HCT116 (cell line): Measurements from ENCODE around the gene CEND1. TPM values are rescaled to one million over a fixed set of nuclear protein-coding genes. Genes with fewer than 3 reads are reported as not detected.

Experiments
- ATAC-seq: fragments of 200-7000 bp; cut with Tn5 transposase; 2 replicates; pipeline ENCODE4 v1.9.1; 2020; ENCODE audit warnings: mild to moderate bottlenecking, moderate library complexity
- BruUV-seq: library from RNA; stranded (reverse); fragments of 400-500 nt; replicated peaks from 2 replicates; lab custom pipeline; 2021; lab: Mats Ljungman, UMichigan
- CTCF ChIA-PET: fragments of 300-600 bp; sonication (Branson Sonifier 250); formaldehyde crosslinking; loops from one replicate; lab custom pipeline; 2021; ENCODE audit warnings: antibody characterized with exemption; lab: Charles Lee
- POLR2A ChIA-PET: fragments of 300-600, 350-600 bp; sonication (Branson Sonifier 250); formaldehyde crosslinking; loops from one replicate; lab custom pipeline; 2021; ENCODE audit warnings: antibody characterized with exemption; lab: Charles Lee
- RAD21 ChIA-PET, 2 experiments: fragments of 300-600 bp; sonication (Branson Sonifier 250); formaldehyde crosslinking; loops; one replicate each; lab custom pipeline; 2023; ENCODE audit warnings: low total read pairs in 2 of 2; ENCODE audit not compliant: uncharacterized antibody in 2 of 2, unreplicated experiment in 2 of 2, low non-redundant PET in 1 of 2; lab: Charles Lee
- DNase-seq: peaks from one replicate; pipeline ENCODE4 v3.0.0-alpha.2; 2010; ENCODE audit warnings: low read depth, low spot score
- H2AFZ ChIP-seq: fragments of 200-600 bp; shearing (Covaris generic), sonication (generic); 2 replicates; pipeline ENCODE4 v1.6.1; 2017; ENCODE audit warnings: low read depth, mixed run types, mixed read lengths, antibody characterized with exemption, low read length; ENCODE audit not compliant: poor library complexity, severe bottlenecking
- H3K27ac ChIP-seq: 2 replicates; pipeline ENCODE4 v1.5.1; 2012; ENCODE audit warnings: low read depth, low read length
- H3K27me3 ChIP-seq: fragments of 200-600 bp; sonication (generic); 2 replicates; pipeline ENCODE4 v1.6.1; 2016; ENCODE audit warnings: mixed run types, low read length, mixed read lengths; ENCODE audit not compliant: insufficient read depth
- H3K36me3 ChIP-seq, 2 experiments: fragments of 200-500 bp in 1 of 2; fragments of 200-600 bp in 1 of 2; sonication (Bioruptor generic) in 1 of 2; sonication (generic) in 1 of 2; 2 replicates each; pipeline versions ENCODE4 v1.5.1 to v1.6.1; 2014 to 2016; ENCODE audit warnings: low read length in 2 of 2, inconsistent platforms in 1 of 2, mixed read lengths in 1 of 2, mixed run types in 1 of 2; ENCODE audit not compliant: insufficient read depth in 2 of 2, control insufficient read depth in 1 of 2
- H3K4me1 ChIP-seq, 2 experiments: fragments of 200-600 bp in 1 of 2; sonication (generic) in 1 of 2; 2 replicates each; pipeline versions ENCODE4 v1.5.1 to v1.6.1; 2012 to 2017; ENCODE audit warnings: low read length in 2 of 2, inconsistent platforms in 1 of 2, mild to moderate bottlenecking in 1 of 2, mixed read lengths in 1 of 2, mixed run types in 1 of 2, moderate library complexity in 1 of 2; ENCODE audit not compliant: insufficient read depth in 2 of 2, control insufficient read depth in 1 of 2
- H3K4me2 ChIP-seq: fragments of 200-600 bp; sonication (generic); 2 replicates; pipeline ENCODE4 v1.6.1; 2017; ENCODE audit warnings: mixed run types, low read length, mixed read lengths
- H3K4me3 ChIP-seq, 2 experiments: fragments of 200-600 bp in 1 of 2; sonication (generic) in 1 of 2; replicated peaks in 1 of 2; 2 replicates each; pipeline ENCODE4 v1.5.1; 2011 to 2016; ENCODE audit warnings: low read length in 2 of 2, control low read depth in 1 of 2, low read depth in 1 of 2, mild to moderate bottlenecking in 1 of 2, mixed read lengths in 1 of 2, mixed run types in 1 of 2
- H3K79me2 ChIP-seq: fragments of 200-600 bp; sonication (generic); 2 replicates; pipeline ENCODE4 v1.6.1; 2017; ENCODE audit warnings: mild to moderate bottlenecking, mixed run types, low read length, moderate library complexity, mixed read lengths; ENCODE audit not compliant: insufficient read depth
- H3K9ac ChIP-seq: fragments of 200-600 bp; sonication (generic); 2 replicates; pipeline ENCODE4 v1.6.1; 2016; ENCODE audit warnings: low read length, mixed read lengths
- H3K9me2 ChIP-seq: fragments of 200-600 bp; sonication (generic), shearing (Covaris generic); 2 replicates; pipeline ENCODE4 v1.6.1; 2017; ENCODE audit warnings: mixed run types, mild to moderate bottlenecking, moderate library complexity; ENCODE audit not compliant: insufficient read depth
- H3K9me3 ChIP-seq, 2 experiments: fragments of 200-500 bp in 1 of 2; fragments of 200-600 bp in 1 of 2; sonication (Bioruptor generic) in 1 of 2; sonication (generic) in 1 of 2; 2 replicates each; pipeline ENCODE4 v1.6.1; 2014 to 2017; ENCODE audit warnings: low read length in 2 of 2, mixed read lengths in 2 of 2, inconsistent platforms in 1 of 2, low read depth in 1 of 2, mild to moderate bottlenecking in 1 of 2, mixed run types in 1 of 2, moderate library complexity in 1 of 2; ENCODE audit not compliant: control insufficient read depth in 1 of 2, insufficient read depth in 1 of 2
- H4K20me1 ChIP-seq: fragments of 200-600 bp; sonication (generic), shearing (Covaris generic); 2 replicates; pipeline ENCODE4 v1.6.1; 2017; ENCODE audit warnings: mixed run types, mild to moderate bottlenecking, moderate library complexity; ENCODE audit not compliant: insufficient read depth
- ATF3 ChIP-seq: IDR thresholded peaks from 2 replicates; pipeline ENCODE4 v1.6.1; 2012
- CTCF ChIP-seq, 3 experiments: fragments of 200-600 bp in 1 of 3; sonication (generic) in 1 of 3; IDR thresholded peaks in 2 of 3; conservative IDR thresholded peaks in 1 of 3; 2 replicates each; pipeline ENCODE4 v1.5.1; 2012 to 2017; ENCODE audit warnings: low read depth in 2 of 3, low read length in 2 of 3, antibody characterized with exemption in 1 of 3, borderline replicate concordance in 1 of 3, control low read depth in 1 of 3, mild to moderate bottlenecking in 1 of 3, mixed read lengths in 1 of 3, mixed run types in 1 of 3, moderate library complexity in 1 of 3; ENCODE audit not compliant: insufficient read depth in 1 of 3
- POLR2AphosphoS5 ChIP-seq: IDR thresholded peaks from 2 replicates; pipeline ENCODE4 v1.6.1; 2011; ENCODE audit warnings: mild to moderate bottlenecking, low read depth, low read length, moderate library complexity
- ZFX ChIP-seq: fragments of 450-650 bp; IDR thresholded peaks from 2 replicates; pipeline ENCODE4 v1.6.1; 2017
- intact Hi-C: fragments of 100-400 bp; cut with micrococcal nuclease; formaldehyde crosslinking; loops from 2 replicates; pipeline ENCODE4 v1.10.0; 2022
- total RNA-seq: library from RNA; stranded (reverse); gene quantifications from one replicate; pipeline ENCODE4 v1.2.1, GENCODE V29; 2021; ENCODE audit not compliant: unreplicated experiment

The CEND1 gene
- total RNA-seq, 1 experiment from 2014 or later = 0.27 TPM

- no peak overlapping the region for H3K4me3 ChIP-seq
- ATAC-seq = no peak
- no peak overlapping the region for H3K4me2 ChIP-seq
- no TSS peak for BruUV-seq
- peaks cover 5% of the 10 kb centered on the region; the same call in 1 of the 2 replicates for H4K20me1 ChIP-seq
- H3K4me1 ChIP-seq = peaks cover 20 to 48% of the 10 kb centered on the region in 2 experiments
- H2AFZ ChIP-seq = no peak overlapping the region
- ChIA-PET RAD21 (no interaction called here), CTCF (no interaction called here), POLR2A (interaction anchor here (1.6 to 1.9 kb wide), 2 partner anchors 31 to 55 kb away, joined by 4 to 5 read pairs; partner anchors contain the start of gene PNPLA2)
- peak overlapping the region; percentile 45 for H3K27ac ChIP-seq
- H3K36me3 ChIP-seq = peaks cover 24 to 56% of the 10 kb centered on the region in 2 experiments
- TF ChIP-seq POLR2AphosphoS5 (peak; percentile 43), ZFX (no peak)
- peaks cover 9% of the 10 kb centered on the region; the same call in 1 of the 2 replicates for H3K79me2 ChIP-seq
- no peaks in the 10 kb centered on the region for H3K9me2 ChIP-seq
- no peaks in the 10 kb centered on the region for H3K9me3 ChIP-seq
- H3K9ac ChIP-seq = peak overlapping the region; percentile 63
- H3K27me3 ChIP-seq = no peaks in the 10 kb centered on the region
- no peak for DNase-seq
- intact Hi-C loops = loop anchor here (1.0 to 2.0 kb wide), 3 partner anchors 36 to 101 kb away; no protein-coding TSS in a partner anchor
These were observed 25.4 kb downstream of the CEND1 start for GRCh38 chr11:764322-765024.

- H3K4me2 ChIP-seq = peak overlapping the region; percentile 74
- no peaks in the 10 kb centered on the region for H3K27me3 ChIP-seq
- peak overlapping the region; percentile 45 for H3K27ac ChIP-seq
- no peak overlapping the region for H2AFZ ChIP-seq
- ChIA-PET RAD21 (interaction anchor here in 1 of 2 experiments (0.7 kb wide), 1 partner anchor 357 kb away, joined by 4 read pairs; no protein-coding TSS in a partner anchor), CTCF (interaction anchor here (0.8 to 1.9 kb wide), 5 partner anchors 11 to 67 kb away, joined by 3 to 10 read pairs (median 4); partner anchors contain the start of gene TALDO1), POLR2A (interaction anchor here (0.6 to 2.5 kb wide), 5 partner anchors 13 to 1224 kb away, joined by 4 to 9 read pairs (median 5); partner anchors contain the start of gene PNPLA2)
- intact Hi-C loops = loop anchor here (2.0 kb wide), 1 partner anchor 35 kb away; no protein-coding TSS in a partner anchor
- 0 out of 4 replicates have a peak overlapping the region, but pooled peaks of 1 of the 2 experiments have one; percentile 18 for H3K4me3 ChIP-seq
- H4K20me1 ChIP-seq = peaks cover 5% of the 10 kb centered on the region; the same call in 1 of the 2 replicates
- peaks cover 9% of the 10 kb centered on the region; the same call in 1 of the 2 replicates for H3K79me2 ChIP-seq
- H3K9ac ChIP-seq = peak overlapping the region; percentile 63
- H3K4me1 ChIP-seq = peaks cover 20 to 48% of the 10 kb centered on the region in 2 experiments
- ATAC-seq (peak; percentile 13; the same call in 1 of the 2 replicates), DNase-seq (no peak)
- no TSS peak for BruUV-seq
- no peaks in the 10 kb centered on the region for H3K9me2 ChIP-seq
- 0 out of 6 replicates have a peak, but pooled peaks of 1 of the 3 experiments have one; percentile 10 for TF ChIP-seq CTCF (IDR thresholded peaks at IDR 0.05 in 2 of 3, conservative IDR thresholded peaks at IDR 0.05 in 1 of 3; ENCODE audit: borderline replicate concordance in 1 of 3, insufficient read depth in 1 of 3, low read depth in 2 of 3, low read length in 2 of 3)
- no peak for TF ChIP-seq ATF3
- TF ChIP-seq POLR2AphosphoS5 = peak; percentile 24; the same call in 1 of the 2 replicates
- peaks cover 31 to 56% of the 10 kb centered on the region in 2 experiments for H3K36me3 ChIP-seq
- no peaks in the 10 kb centered on the region for H3K9me3 ChIP-seq
These were observed 26.2 kb downstream of the CEND1 start for GRCh38 chr11:763549-764321.
